VCaP (cell line): ENCODE measurements around the gene ADGRL3.

Source experiments
- H3K27ac ChIP-seq: fragments of 450-650 bp; 2 replicates; pipeline ENCODE4 v1.5.1; 2017
- CTCF ChIP-seq: fragments of 450-650 bp; conservative IDR thresholded peaks from 2 replicates; pipeline ENCODE4 v1.5.1; 2017; ENCODE audit warnings: mild to moderate bottlenecking, moderate library complexity

The ADGRL3 gene

DNA sequence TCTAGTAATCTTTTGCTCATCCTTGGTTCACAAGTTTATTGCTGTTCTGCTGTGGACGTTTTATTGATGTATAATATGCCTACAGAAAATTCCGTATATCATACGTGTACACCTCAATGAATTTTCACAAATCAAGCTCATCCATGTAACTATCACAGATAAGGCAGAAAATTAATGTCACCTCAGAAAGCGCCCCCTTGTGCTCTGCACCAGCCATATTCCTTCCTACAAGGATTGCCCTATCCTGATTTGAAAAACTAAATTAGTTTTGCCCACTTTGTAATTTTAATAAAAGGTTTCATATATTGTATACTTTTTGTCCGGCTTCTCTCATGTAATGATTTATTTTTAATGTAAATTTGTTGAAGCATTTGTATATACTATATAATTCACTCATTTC, 390.8 kb downstream of the ADGRL3 start:
- H3K27ac ChIP-seq = no peak overlapping the region
- TF ChIP-seq CTCF = no peak

GRCh38 chr4:61596606-61597340, 396.6 kb downstream of the ADGRL3 start:
- no peak for TF ChIP-seq CTCF

DNA sequence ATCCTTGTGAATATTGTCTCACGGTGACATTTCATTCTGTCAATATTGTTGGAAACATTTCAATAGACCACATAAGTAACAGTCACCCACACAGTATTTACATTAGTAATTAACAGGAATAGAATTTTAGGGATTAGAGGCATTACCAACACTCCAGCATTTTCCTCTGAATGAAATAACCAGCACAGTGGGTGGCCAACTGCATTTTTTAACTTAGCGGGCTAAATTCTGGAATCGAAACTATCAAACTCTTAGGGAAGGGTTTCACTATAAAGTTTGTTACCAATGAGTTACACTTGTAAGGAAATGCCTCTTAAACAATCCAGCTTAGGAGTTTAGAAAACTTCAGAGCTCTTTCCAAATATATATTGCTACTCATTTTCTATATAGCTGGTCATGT, 403.0 kb downstream of the ADGRL3 start:
- no peak overlapping the region for H3K27ac ChIP-seq
- TF ChIP-seq CTCF = no peak

More at GRCh38 chr4:61596606-61597340, 396.6 kb downstream of the ADGRL3 start:
- H3K27ac ChIP-seq = no peak overlapping the region

DNA sequence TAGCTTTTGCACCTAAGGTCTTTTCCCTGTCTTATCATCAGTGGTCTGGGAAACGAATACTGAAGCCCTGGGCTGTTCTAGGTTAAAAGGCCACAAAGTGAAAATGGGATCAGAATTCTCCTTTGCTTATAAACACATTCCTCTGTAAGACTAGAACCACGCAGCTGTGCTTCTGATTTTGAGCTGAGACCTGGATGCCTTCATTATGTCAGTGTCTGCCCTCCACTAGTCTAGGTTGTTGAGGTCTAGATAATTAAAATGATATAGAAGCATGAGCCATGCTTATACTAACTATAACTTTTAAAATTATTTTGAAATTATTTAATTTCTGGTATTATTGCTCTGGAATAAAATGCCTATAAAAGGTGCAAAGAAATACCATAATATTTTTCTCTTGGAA, 403.9 kb downstream of the ADGRL3 start:
- no peak overlapping the region for H3K27ac ChIP-seq

GRCh38 chr4:61605984-61606383, 405.9 kb downstream of the ADGRL3 start:
- no peak for TF ChIP-seq CTCF
- H3K27ac ChIP-seq = no peak overlapping the region

More for the DNA sequence above, 403.9 kb downstream of the ADGRL3 start:
- TF ChIP-seq CTCF = no peak

GRCh38 chr4:61614231-61614630, 414.1 kb downstream of the ADGRL3 start:
- no peak overlapping the region for H3K27ac ChIP-seq
- TF ChIP-seq CTCF = no peak

- TF ChIP-seq CTCF = peak; percentile 51
- H3K27ac ChIP-seq = no peak overlapping the region
Observed at GRCh38 chr4:61619528-61619927, 419.4 kb downstream of the ADGRL3 start.
